Activated T-helper 2 cell treated with anti-CD3 and anti-CD28 coated beads, Interferon-gamma antibody, Interleukin-2, Interleukin-4, amounts not matched to agents 10 μg/mL and 5 μg/mL and 100 μg/mL, durations not matched to agents 14 hours and 24 hours and 36 hours (primary cell): ENCODE measurements around the gene ZDHHC20. TPM values are rescaled to one million over a fixed set of nuclear protein-coding genes. Genes with fewer than 3 reads are reported as not detected.
"Not testable (repeated sequence)": the region's sequence is repeated elsewhere in the genome, so short reads cannot be mapped to it uniquely, and the experiment has no call there.

Experiments used
- DNase-seq: peaks from one replicate; pipeline ENCODE4 v3.0.0; 2021; ENCODE audit warnings: low spot score
- H3K27ac Mint-ChIP-seq: one replicate; pipeline ENCODE4 v1.8.0; 2021; ENCODE audit warnings: mixed read lengths
- H3K27me3 Mint-ChIP-seq: one replicate; pipeline ENCODE4 v1.8.0; 2021; ENCODE audit warnings: low read depth, mixed read lengths
- H3K36me3 Mint-ChIP-seq: one replicate; pipeline ENCODE4 v1.8.0; 2021; ENCODE audit warnings: low read depth, mixed read lengths
- H3K4me1 Mint-ChIP-seq: one replicate; pipeline ENCODE4 v1.8.0; 2021; ENCODE audit warnings: low read depth, mixed read lengths
- H3K4me3 Mint-ChIP-seq: one replicate; pipeline ENCODE4 v1.8.0; 2021; ENCODE audit warnings: low read depth, mild to moderate bottlenecking, moderate library complexity, mixed read lengths
- H3K9me3 Mint-ChIP-seq: one replicate; pipeline ENCODE4 v1.8.0; 2021; ENCODE audit warnings: mixed read lengths
- intact Hi-C: fragments of 100-400 bp; cut with micrococcal nuclease; formaldehyde crosslinking; loops from one replicate; pipeline ENCODE4 v1.15.1; 2023
- total RNA-seq: library from RNA; stranded (reverse); gene quantifications from 2 replicates; pipeline ENCODE4 v1.2.3, GENCODE V29; 2022

ZDHHC20 gene
- total RNA-seq, 1 donor from 2014 or later: 59.0 TPM

DNA sequence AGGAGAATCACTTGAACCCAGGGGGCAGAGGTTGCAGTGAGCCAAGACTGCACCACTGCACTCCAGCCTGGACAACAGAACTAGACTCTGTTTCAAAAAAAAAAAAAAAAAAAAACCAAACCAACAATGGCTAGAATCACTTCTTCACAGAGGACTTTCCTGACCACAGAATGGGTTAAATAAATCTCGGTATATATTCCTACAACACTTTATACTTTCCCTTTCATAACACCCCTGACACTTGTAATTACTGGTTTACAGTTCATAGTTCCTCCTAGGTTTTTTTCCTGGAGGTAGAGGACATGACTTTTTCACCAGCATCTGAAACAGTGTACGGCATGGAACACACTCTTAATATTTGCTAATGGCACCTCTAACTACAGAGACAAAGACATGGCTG, 31.4 kb downstream of the ZDHHC20 start:
- peaks cover 15% of the 10 kb centered on the region for H3K4me1 Mint-ChIP-seq

DNA sequence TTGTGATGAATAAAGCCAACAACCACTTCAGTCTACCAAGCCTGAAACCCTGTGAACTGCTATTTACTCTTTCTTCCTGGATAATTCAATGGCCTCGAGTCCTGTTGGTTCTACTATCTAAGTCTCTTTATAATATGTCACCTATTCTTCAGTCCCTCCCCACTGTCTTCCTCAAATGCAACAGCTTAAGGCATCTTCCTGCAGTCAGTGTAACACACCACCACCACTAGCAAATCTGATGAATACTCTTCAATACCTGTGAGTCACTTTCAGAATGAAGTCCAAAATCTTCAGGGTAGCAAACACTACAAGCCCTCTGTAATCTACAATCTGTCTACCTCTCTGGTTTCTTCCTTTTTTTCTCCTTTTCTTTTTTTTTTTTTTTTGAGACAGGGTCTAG, 32.9 kb downstream of the ZDHHC20 start:
- no peak overlapping the region for H3K4me3 Mint-ChIP-seq
- H3K4me1 Mint-ChIP-seq: peaks cover 15% of the 10 kb centered on the region
- intact Hi-C loops: no loop called here
- DNase-seq: no peak
- H3K27me3 Mint-ChIP-seq: no peaks in the 10 kb centered on the region
- H3K27ac Mint-ChIP-seq: no peak overlapping the region
- H3K36me3 Mint-ChIP-seq: peaks cover 51% of the 10 kb centered on the region
- H3K9me3 Mint-ChIP-seq: peaks cover 25% of the 10 kb centered on the region

More for the DNA sequence above, 31.4 kb downstream of the ZDHHC20 start:
- no peak overlapping the region for H3K27ac Mint-ChIP-seq
- intact Hi-C loops: no loop called here
- no peak for DNase-seq
- H3K36me3 Mint-ChIP-seq: peaks cover 55% of the 10 kb centered on the region
- H3K9me3 Mint-ChIP-seq: peaks cover 29% of the 10 kb centered on the region
- no peaks in the 10 kb centered on the region for H3K27me3 Mint-ChIP-seq
- H3K4me3 Mint-ChIP-seq: no peak overlapping the region

GRCh38 chr13:21420706-21421105, 38.4 kb downstream of the ZDHHC20 start:
- Mint-ChIP-seq H3K4me3 (no peak overlapping the region), H3K36me3 (peaks cover 20% of the 10 kb centered on the region), H3K27ac (peak overlapping the region; percentile 9), H3K27me3 (no peaks in the 10 kb centered on the region), H3K9me3 (no peaks in the 10 kb centered on the region), H3K4me1 (peaks cover 5% of the 10 kb centered on the region)
- DNase-seq: no peak
- intact Hi-C loops: no loop called here

DNA sequence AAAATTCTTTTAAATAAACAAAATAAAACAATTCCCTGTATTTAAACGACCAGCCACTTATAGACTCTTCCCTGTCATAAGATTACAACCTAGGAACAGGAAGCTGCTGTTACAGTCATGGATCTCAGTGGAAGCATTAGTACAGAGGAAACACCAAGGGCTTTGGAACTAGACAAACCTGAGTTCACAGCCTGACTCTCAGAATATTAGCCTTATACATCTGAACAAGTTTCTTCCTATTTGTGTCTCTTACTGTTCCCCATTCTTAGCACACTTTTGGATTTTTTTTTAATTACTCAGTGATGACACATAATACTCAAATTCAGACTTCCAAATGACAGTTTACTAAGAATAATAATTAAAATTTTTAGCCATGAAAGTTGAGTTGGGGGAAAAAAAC, 46.1 kb downstream of the ZDHHC20 start:
- Mint-ChIP-seq H3K27ac (no peak overlapping the region), H3K36me3 (peaks cover 69% of the 10 kb centered on the region)
- intact Hi-C loops: no loop called here

DNA sequence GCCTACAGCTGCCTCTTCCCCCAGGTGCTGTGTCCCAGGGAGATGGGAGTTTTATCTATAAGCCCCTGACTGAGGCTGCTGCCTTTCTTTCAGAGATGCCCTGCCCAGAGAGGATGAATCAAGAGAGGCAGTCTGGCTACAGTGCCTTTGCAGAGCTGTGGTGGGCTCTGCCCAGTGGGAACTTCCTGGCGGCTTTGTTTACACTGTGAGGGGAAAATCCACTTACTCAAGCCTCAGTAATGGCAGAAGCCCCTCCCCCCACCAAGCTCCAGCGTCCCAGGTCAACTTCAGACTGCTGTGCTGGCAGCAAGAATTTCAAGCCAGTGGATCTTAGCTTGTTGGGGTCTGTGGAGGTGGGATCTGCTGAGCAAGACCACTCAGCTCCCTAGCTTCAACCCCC, 48.6 kb downstream of the ZDHHC20 start:
- H3K4me1 Mint-ChIP-seq, intact Hi-C loops, H3K4me3 Mint-ChIP-seq, DNase-seq, H3K27me3 Mint-ChIP-seq, H3K27ac Mint-ChIP-seq: not testable (repeated sequence)
- Mint-ChIP-seq H3K9me3 (peaks cover 40% of the 10 kb centered on the region), H3K36me3 (peaks cover 87% of the 10 kb centered on the region)

More for the DNA sequence above, 46.1 kb downstream of the ZDHHC20 start:
- Mint-ChIP-seq H3K4me1 (no peaks in the 10 kb centered on the region), H3K9me3 (peaks cover 23% of the 10 kb centered on the region), H3K4me3 (no peak overlapping the region), H3K27me3 (no peaks in the 10 kb centered on the region)
- DNase-seq: no peak

GRCh38 chr13:21405309-21405708, 53.8 kb downstream of the ZDHHC20 start:
- H3K9me3 Mint-ChIP-seq: peaks cover 40% of the 10 kb centered on the region
- H3K4me1 Mint-ChIP-seq: peaks cover 18% of the 10 kb centered on the region
- H3K27ac Mint-ChIP-seq: no peak overlapping the region
- intact Hi-C loops: no loop called here
- H3K27me3 Mint-ChIP-seq: no peaks in the 10 kb centered on the region
- no peak overlapping the region for H3K4me3 Mint-ChIP-seq
- H3K36me3 Mint-ChIP-seq: peaks cover 87% of the 10 kb centered on the region
- no peak for DNase-seq

- Mint-ChIP-seq H3K27ac (peak overlapping the region; percentile 59), H3K9me3 (peaks cover 14% of the 10 kb centered on the region), H3K36me3 (peaks cover 74% of the 10 kb centered on the region), H3K27me3 (no peaks in the 10 kb centered on the region), H3K4me1 (peaks cover 25% of the 10 kb centered on the region), H3K4me3 (no peak overlapping the region)
- intact Hi-C loops: loop anchor here (1.0 to 5.0 kb wide), 2 partner anchors 35 to 56 kb away; no protein-coding TSS in a partner anchor
- no peak for DNase-seq
Measured at GRCh38 chr13:21402586-21403307, 56.4 kb downstream of the ZDHHC20 start.

DNA sequence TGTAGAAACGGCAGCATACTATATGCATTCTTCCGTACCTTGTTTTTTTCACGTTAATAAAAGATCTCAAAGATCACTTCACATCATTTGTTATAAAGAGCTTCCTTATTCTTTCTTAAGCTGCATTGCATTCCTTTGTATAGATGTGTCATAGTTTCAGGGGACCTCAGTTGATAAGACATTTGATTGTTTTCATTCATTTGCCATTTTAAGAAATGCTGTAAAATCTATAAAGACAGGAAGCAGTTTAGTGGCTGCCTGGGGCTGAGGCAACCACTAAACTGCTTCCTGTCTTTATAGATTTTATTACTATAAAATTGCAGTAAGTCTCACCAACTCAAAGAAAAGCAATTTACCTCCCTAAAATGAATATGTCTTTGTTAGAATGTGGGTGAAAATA, 59.4 kb downstream of the ZDHHC20 start:
- Mint-ChIP-seq H3K27ac (peak overlapping the region; percentile 72), H3K36me3 (peaks cover 66% of the 10 kb centered on the region), H3K27me3 (no peaks in the 10 kb centered on the region), H3K9me3 (no peaks in the 10 kb centered on the region), H3K4me3 (peak overlapping the region; percentile 26), H3K4me1 (peaks cover 39% of the 10 kb centered on the region)
- no peak for DNase-seq
- intact Hi-C loops: loop anchor here (5.0 kb wide), 1 partner anchor 38 kb away; no protein-coding TSS in a partner anchor

- no peak overlapping the region for H3K4me3 Mint-ChIP-seq
- peak overlapping the region; percentile 64 for H3K27ac Mint-ChIP-seq
- no peaks in the 10 kb centered on the region for H3K9me3 Mint-ChIP-seq
- no peak for DNase-seq
- no peaks in the 10 kb centered on the region for H3K27me3 Mint-ChIP-seq
- intact Hi-C loops: no loop called here
- H3K4me1 Mint-ChIP-seq: peaks cover 23% of the 10 kb centered on the region
- peaks cover 59% of the 10 kb centered on the region for H3K36me3 Mint-ChIP-seq
Measured at GRCh38 chr13:21395953-21396352, 63.1 kb downstream of the ZDHHC20 start.

DNA sequence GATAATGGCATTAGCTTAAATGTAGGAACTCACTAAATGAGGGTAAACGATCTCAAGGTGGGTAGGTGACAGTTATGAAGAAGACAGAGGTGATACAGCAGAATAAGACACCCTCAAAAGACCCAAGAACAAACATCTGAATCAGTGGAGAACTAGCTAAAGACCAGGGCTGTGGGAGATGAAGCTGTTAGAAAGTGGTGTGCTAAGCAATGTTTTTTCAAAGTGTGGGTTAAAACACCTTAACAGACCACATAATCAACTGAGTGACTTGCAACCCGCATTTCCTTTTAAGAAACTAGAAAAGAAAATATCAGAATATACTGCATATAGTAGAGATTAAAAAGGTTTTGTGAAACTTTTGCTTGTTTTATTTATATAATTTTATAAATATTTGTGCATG, 70.0 kb downstream of the ZDHHC20 start:
- peaks cover 72% of the 10 kb centered on the region for H3K36me3 Mint-ChIP-seq
- no peak overlapping the region for H3K27ac Mint-ChIP-seq
- no peak for DNase-seq
- intact Hi-C loops: no loop called here
- H3K9me3 Mint-ChIP-seq: peaks cover 11% of the 10 kb centered on the region
- H3K27me3 Mint-ChIP-seq: no peaks in the 10 kb centered on the region
- no peak overlapping the region for H3K4me3 Mint-ChIP-seq
- peaks cover 3% of the 10 kb centered on the region for H3K4me1 Mint-ChIP-seq

DNA sequence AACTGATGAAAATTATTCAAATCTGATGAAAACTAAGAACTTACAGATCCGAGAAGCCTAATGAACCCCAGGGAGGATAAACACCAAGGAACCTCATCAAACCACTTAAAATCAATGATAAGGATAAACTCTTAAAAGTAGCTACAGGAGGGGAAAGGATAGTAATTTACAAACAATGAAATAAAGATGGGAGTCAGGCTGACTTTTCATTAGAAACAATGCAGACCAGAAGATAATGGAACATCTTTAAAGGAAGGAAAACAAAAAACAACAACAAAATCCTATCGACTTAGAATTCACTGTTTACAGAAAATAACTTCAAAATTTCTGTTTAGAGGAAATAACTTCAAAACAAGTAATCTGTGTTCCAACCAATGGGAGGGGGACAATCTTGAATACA, 73.4 kb downstream of the ZDHHC20 start:
- intact Hi-C loops: no loop called here
- peaks cover 3% of the 10 kb centered on the region for H3K4me1 Mint-ChIP-seq
- no peak overlapping the region for H3K27ac Mint-ChIP-seq
- peaks cover 77% of the 10 kb centered on the region for H3K36me3 Mint-ChIP-seq
- DNase-seq: no peak
- H3K9me3 Mint-ChIP-seq: peaks cover 11% of the 10 kb centered on the region
- no peaks in the 10 kb centered on the region for H3K27me3 Mint-ChIP-seq
- H3K4me3 Mint-ChIP-seq: no peak overlapping the region

DNA sequence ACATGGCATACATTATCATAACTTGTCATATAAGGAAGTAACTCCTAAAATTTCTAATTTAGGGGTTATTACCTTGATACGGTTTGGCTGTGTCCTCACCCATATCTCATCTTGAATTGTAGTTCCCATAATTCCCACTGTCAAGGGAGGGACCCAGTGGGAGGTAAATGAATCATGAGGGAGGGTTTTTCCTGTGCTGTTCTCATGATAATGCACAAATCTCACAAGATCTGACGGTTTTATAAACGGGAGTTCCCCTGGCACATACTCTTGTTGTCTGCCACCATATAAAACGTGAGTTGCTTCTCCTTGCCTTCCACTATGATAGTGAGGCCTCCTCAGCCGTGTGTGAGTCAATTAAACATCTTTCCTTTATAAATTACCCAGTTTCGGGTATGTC, 76.0 kb downstream of the ZDHHC20 start:
- H3K9me3 Mint-ChIP-seq: peaks cover 11% of the 10 kb centered on the region
- no peak overlapping the region for H3K27ac Mint-ChIP-seq
- peaks cover 60% of the 10 kb centered on the region for H3K36me3 Mint-ChIP-seq
- no peak overlapping the region for H3K4me3 Mint-ChIP-seq
- intact Hi-C loops: no loop called here
- no peaks in the 10 kb centered on the region for H3K4me1 Mint-ChIP-seq
- no peaks in the 10 kb centered on the region for H3K27me3 Mint-ChIP-seq
- DNase-seq: no peak

- H3K27ac Mint-ChIP-seq, H3K4me3 Mint-ChIP-seq, H3K9me3 Mint-ChIP-seq, H3K27me3 Mint-ChIP-seq, H3K4me1 Mint-ChIP-seq, intact Hi-C loops, DNase-seq: not testable (repeated sequence)
- H3K36me3 Mint-ChIP-seq: peaks cover 34% of the 10 kb centered on the region
Measured at GRCh38 chr13:21376998-21377985, 81.8 kb downstream of the ZDHHC20 start.
